Measurements from ENCODE around the gene REEP1. TPM values are rescaled to one million over a fixed set of nuclear protein-coding genes. Genes with fewer than 3 reads are reported as not detected.

Gene REEP1
- total and polyA plus RNA-seq, 2 of the 13 experiments (the other 11 are each of a cell fraction or from before 2014, with no cell fraction given), result 0.27 TPM; not detected in 1

DNA sequence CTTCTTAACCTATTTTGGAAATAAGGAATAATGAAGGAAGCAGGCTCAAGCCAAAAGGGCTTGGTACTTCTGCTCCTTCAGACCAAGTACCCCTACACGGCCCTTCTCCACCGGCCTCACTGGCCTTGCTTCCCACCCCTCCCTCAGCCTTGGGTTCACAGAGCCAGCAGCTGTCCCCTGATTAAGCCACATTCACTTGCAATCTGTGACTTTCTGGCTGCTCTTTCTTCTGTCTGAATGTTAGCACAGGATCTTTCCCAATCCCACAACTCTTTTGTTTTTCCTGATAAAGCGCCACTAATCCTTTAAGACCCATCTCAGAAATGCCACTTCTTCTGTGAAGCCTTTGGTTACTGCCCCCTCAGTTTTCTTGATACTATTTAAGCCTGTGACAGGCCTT lies 52.4 kb downstream of the REEP1 start:
- ATAC-seq, result no peak
- no TSS peak for BruUV-seq (replicated peaks)
- Histone ChIP-seq H2AFZ (ENCODE audit: low read length) (no peak overlapping the region), H3K36me3 (replicated peaks in 1 of 2; ENCODE audit: control insufficient read depth in 1 of 2, insufficient read depth in 2 of 2, low read length in 2 of 2) (no peaks in the 10 kb centered on the region), H3K27ac (ENCODE audit: extremely low read length, insufficient read depth, low read length) (no peak overlapping the region), H3K27me3 (ENCODE audit: control insufficient read depth in 1 of 2, insufficient read depth in 2 of 2, low read length in 2 of 2) (peaks cover 8 to 38% of the 10 kb centered on the region in 2 experiments; a peak in 4 of 5 replicates), H3K4me2 (ENCODE audit: low read depth, low read length) (no peak overlapping the region), H3K4me3 (replicated peaks in 1 of 3; ENCODE audit: insufficient read depth in 1 of 3, low read depth in 2 of 3, low read length in 3 of 3) (no peak overlapping the region), H4K20me1 (ENCODE audit: insufficient read depth, low read length) (no peaks in the 10 kb centered on the region), H3K9ac (ENCODE audit: insufficient read depth, low read depth, low read length) (no peak overlapping the region), H3K79me2 (ENCODE audit: insufficient read depth, low read length) (no peaks in the 10 kb centered on the region), H3K4me1 (ENCODE audit: insufficient read depth, low read length) (no peaks in the 10 kb centered on the region; the same call in 1 of the 2 replicates), H3K9me3 (ENCODE audit: low read length) (no peaks in the 10 kb centered on the region)
- CTCF ChIA-PET (ENCODE audit: low intra/inter-chr PET ratio, low total read pairs), result no interaction called here
- POLR2A ChIA-PET, result no interaction called here
- in situ Hi-C loops (cut with HindIII; ENCODE audit: extremely low pct_ligation_motif_present, low pct_unique_long_range_greater_than_20kb) (no loop called here), intact Hi-C loops (cut with micrococcal nuclease; ENCODE audit: unreplicated experiment) (no loop called here)
- TF ChIP-seq SALL2 (CRISPR knock-in tag; IDR thresholded peaks at IDR 0.05), result no peak
- TF ChIP-seq NRL (CRISPR knock-in tag; IDR thresholded peaks at IDR 0.05; ENCODE audit: borderline replicate concordance), result no peak
- WGBS (ENCODE audit: low lambda C conversion rate), result 48% methylated on average over 3 of the region's 3 CpGs
- FAIRE-seq, result no peak
- no peak for DNase-seq (ENCODE audit: low spot score)

DNA sequence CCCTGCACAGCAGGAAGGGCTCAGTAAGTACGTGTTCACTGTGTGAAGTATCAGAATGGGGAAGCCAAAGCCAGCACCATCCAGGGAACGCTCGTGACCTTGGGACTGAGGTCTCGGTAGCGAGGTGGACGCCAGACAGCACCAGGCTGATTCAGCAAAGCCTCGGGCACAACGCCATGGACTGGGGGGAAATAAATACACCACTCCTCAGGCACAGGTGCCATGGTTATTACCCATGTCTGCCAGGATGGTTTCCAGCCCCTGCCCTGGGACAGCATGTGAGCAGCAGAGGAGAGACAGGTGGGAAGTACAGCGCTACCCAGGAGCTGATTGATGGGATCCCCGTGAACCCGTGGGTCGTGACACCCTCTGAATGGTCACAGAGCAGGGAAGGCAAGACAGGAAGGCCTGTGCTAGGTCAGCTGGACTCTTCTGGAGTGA lies 53.0 kb downstream of the REEP1 start:
- BruUV-seq (replicated peaks), result no TSS peak
- H2AFZ ChIP-seq (ENCODE audit: low read length), result no peak overlapping the region
- H3K9ac ChIP-seq (ENCODE audit: insufficient read depth, low read depth, low read length), result no peak overlapping the region
- H3K79me2 ChIP-seq (ENCODE audit: insufficient read depth, low read length), result no peaks in the 10 kb centered on the region
- no peaks in the 10 kb centered on the region; the same call in 1 of the 2 replicates for H3K4me1 ChIP-seq (ENCODE audit: insufficient read depth, low read length)
- 19% methylated on average over 8 of the region's 12 CpGs for WGBS (ENCODE audit: low lambda C conversion rate)
- H3K4me3 ChIP-seq (replicated peaks in 1 of 3; ENCODE audit: insufficient read depth in 1 of 3, low read depth in 2 of 3, low read length in 3 of 3), result no peak overlapping the region
- H3K27ac ChIP-seq (ENCODE audit: extremely low read length, insufficient read depth, low read length), result no peak overlapping the region
- DNase-seq (ENCODE audit: low spot score), result no peak
- 0 out of 2 replicates have a peak, but pooled peaks have one; percentile 41 for TF ChIP-seq WIZ (CRISPR knock-in tag; IDR thresholded peaks at IDR 0.05)
- TF ChIP-seq ERF (CRISPR knock-in tag; IDR thresholded peaks at IDR 0.05), result no peak
- TF ChIP-seq DNMT1 (CRISPR knock-in tag; IDR thresholded peaks at IDR 0.05), result 0 out of 2 replicates have a peak, but pooled peaks have one; percentile 38
- intact Hi-C loops (cut with micrococcal nuclease; ENCODE audit: unreplicated experiment), result no loop called here
- ATAC-seq, result peak; percentile 62
- FAIRE-seq, result no peak
- in situ Hi-C loops (cut with HindIII; ENCODE audit: extremely low pct_ligation_motif_present, low pct_unique_long_range_greater_than_20kb), result no loop called here
- H3K36me3 ChIP-seq (replicated peaks in 1 of 2; ENCODE audit: control insufficient read depth in 1 of 2, insufficient read depth in 2 of 2, low read length in 2 of 2), result no peaks in the 10 kb centered on the region
- no peaks in the 10 kb centered on the region for H3K9me3 ChIP-seq (ENCODE audit: low read length)
- H3K27me3 ChIP-seq (ENCODE audit: control insufficient read depth in 1 of 2, insufficient read depth in 2 of 2, low read length in 2 of 2), result peaks cover 8 to 41% of the 10 kb centered on the region in 2 experiments; a peak in 4 of 5 replicates
- ChIA-PET CTCF (ENCODE audit: low intra/inter-chr PET ratio, low total read pairs) (no interaction called here), POLR2A (no interaction called here)
- no peak overlapping the region for H3K4me2 ChIP-seq (ENCODE audit: low read depth, low read length)
- H4K20me1 ChIP-seq (ENCODE audit: insufficient read depth, low read length), result no peaks in the 10 kb centered on the region
